Calu3 (cell line): ENCODE data around the gene RIMBP2. TPM values are rescaled to one million over a fixed set of nuclear protein-coding genes. Genes with fewer than 3 reads are reported as not detected.

ENCODE experiments used
- BruUV-seq: library from RNA; stranded (reverse); fragments of 400-500 nt; replicated peaks from 2 replicates; lab custom pipeline; 2021; lab: Mats Ljungman, UMichigan
- CTCF ChIA-PET: fragments of 300-600 bp; sonication (Branson Sonifier 250); formaldehyde crosslinking; loops from one replicate; lab custom pipeline; 2022; ENCODE audit warnings: antibody characterized with exemption; lab: Charles Lee
- DNase-seq: peaks from one replicate; pipeline ENCODE4 v3.0.0; 2022
- H3K27ac Mint-ChIP-seq: one replicate; pipeline ENCODE4 v1.8.0; 2022; ENCODE audit warnings: mixed read lengths; ENCODE audit not compliant: unreplicated experiment
- H3K27me3 Mint-ChIP-seq: one replicate; pipeline ENCODE4 v1.8.0; 2022; ENCODE audit warnings: mixed read lengths; ENCODE audit not compliant: unreplicated experiment
- H3K36me3 Mint-ChIP-seq: one replicate; pipeline ENCODE4 v1.8.0; 2022; ENCODE audit warnings: mild to moderate bottlenecking, moderate library complexity, mixed read lengths; ENCODE audit not compliant: insufficient read depth, unreplicated experiment
- H3K4me1 Mint-ChIP-seq: one replicate; pipeline ENCODE4 v1.8.0; 2022; ENCODE audit warnings: mild to moderate bottlenecking, low read depth, mixed read lengths; ENCODE audit not compliant: unreplicated experiment
- H3K4me3 Mint-ChIP-seq: one replicate; pipeline ENCODE4 v1.8.0; 2022; ENCODE audit warnings: mild to moderate bottlenecking, low read depth, moderate library complexity, mixed read lengths; ENCODE audit not compliant: unreplicated experiment
- H3K9me3 Mint-ChIP-seq: one replicate; pipeline ENCODE4 v1.8.0; 2022; ENCODE audit warnings: low read depth, mixed read lengths; ENCODE audit not compliant: unreplicated experiment
- CTCF ChIP-seq: fragments of 200-600 bp; IDR thresholded peaks from one replicate; pipeline ENCODE4 v1.8.0; 2022; ENCODE audit warnings: antibody characterized with exemption; ENCODE audit not compliant: unreplicated experiment
- intact Hi-C: fragments of 100-400 bp; cut with micrococcal nuclease; formaldehyde crosslinking; loops from one replicate; pipeline ENCODE4 v1.10.0; 2022; ENCODE audit not compliant: unreplicated experiment
- total RNA-seq: library from RNA; stranded (reverse); gene quantifications from 2 replicates; pipeline ENCODE4 v1.2.3, GENCODE V29; 2022

Gene RIMBP2
- total RNA-seq, 1 experiment from 2014 or later: 6.1 TPM

GRCh38 chr12:130513556-130513955, 202.5 kb downstream of the RIMBP2 start:
- CTCF ChIA-PET: no interaction called here
- H3K4me1 Mint-ChIP-seq: no peaks in the 10 kb centered on the region
- H3K36me3 Mint-ChIP-seq: no peaks in the 10 kb centered on the region
- intact Hi-C loops: no loop called here
- DNase-seq: no peak
- H3K27me3 Mint-ChIP-seq: no peaks in the 10 kb centered on the region
- H3K9me3 Mint-ChIP-seq: peaks cover 16% of the 10 kb centered on the region
- no peak overlapping the region for H3K4me3 Mint-ChIP-seq
- no peak overlapping the region for H3K27ac Mint-ChIP-seq
- TF ChIP-seq CTCF: no peak
- BruUV-seq: no TSS peak

- no peak for DNase-seq
- no peak for TF ChIP-seq CTCF
- H3K27ac Mint-ChIP-seq: no peak overlapping the region
- H3K4me3 Mint-ChIP-seq: no peak overlapping the region
- H3K27me3 Mint-ChIP-seq: no peaks in the 10 kb centered on the region
- intact Hi-C loops: no loop called here
- BruUV-seq: no TSS peak
- no peaks in the 10 kb centered on the region for H3K36me3 Mint-ChIP-seq
- CTCF ChIA-PET: interaction anchor here (0.5 kb wide), 1 partner anchor 428 kb away, joined by 4 read pairs; no protein-coding TSS in a partner anchor
- peaks cover 11% of the 10 kb centered on the region for H3K9me3 Mint-ChIP-seq
- no peaks in the 10 kb centered on the region for H3K4me1 Mint-ChIP-seq
These were observed 204.8 kb downstream of the RIMBP2 start for GRCh38 chr12:130511285-130511684.

GRCh38 chr12:130509454-130509853, 206.6 kb downstream of the RIMBP2 start:
- CTCF ChIA-PET: no interaction called here
- Mint-ChIP-seq H3K36me3 (no peaks in the 10 kb centered on the region), H3K27me3 (no peaks in the 10 kb centered on the region), H3K9me3 (peaks cover 3% of the 10 kb centered on the region), H3K4me1 (no peaks in the 10 kb centered on the region), H3K27ac (no peak overlapping the region), H3K4me3 (no peak overlapping the region)
- no peak for TF ChIP-seq CTCF
- intact Hi-C loops: no loop called here
- no TSS peak for BruUV-seq
- no peak for DNase-seq

- Mint-ChIP-seq H3K4me1 (no peaks in the 10 kb centered on the region), H3K36me3 (no peaks in the 10 kb centered on the region), H3K9me3 (peaks cover 3% of the 10 kb centered on the region), H3K27me3 (no peaks in the 10 kb centered on the region), H3K27ac (no peak overlapping the region), H3K4me3 (no peak overlapping the region)
- intact Hi-C loops: no loop called here
- BruUV-seq: no TSS peak
- no peak for DNase-seq
- CTCF ChIA-PET: no interaction called here
- TF ChIP-seq CTCF: no peak
These were observed 207.3 kb downstream of the RIMBP2 start for GRCh38 chr12:130508847-130509246.
